Measurements from ENCODE around the gene DMC1.

Gene DMC1

GRCh38 chr22:38501797-38502672 lies 67.9 kb downstream of the DMC1 start:
- no peak overlapping the region for H3K9ac ChIP-seq (ENCODE audit: low read length)
- no peaks in the 10 kb centered on the region for H3K27me3 ChIP-seq (replicated peaks; ENCODE audit: insufficient read depth, low read length)
- peaks cover 9% of the 10 kb centered on the region; the same call in 1 of the 2 replicates for H3F3A ChIP-seq (ENCODE audit: insufficient read depth, low read length)
- H3K4me3 ChIP-seq (ENCODE audit: low read length), result no peak overlapping the region
- peaks cover 46% of the 10 kb centered on the region for H4K20me1 ChIP-seq (ENCODE audit: insufficient read depth, low read length)
- H3K4me1 ChIP-seq (ENCODE audit: low read length), result peaks cover 20% of the 10 kb centered on the region
- no peaks in the 10 kb centered on the region for H3K9me3 ChIP-seq (replicated peaks; ENCODE audit: insufficient read depth, low read length)
- H3K4me2 ChIP-seq (ENCODE audit: low read depth, low read length), result no peak overlapping the region
- H3K9me2 ChIP-seq (replicated peaks; ENCODE audit: insufficient read depth, low read length), result no peaks in the 10 kb centered on the region
- DNase-seq, result no peak
- no peak for TF ChIP-seq CTCF (IDR thresholded peaks at IDR 0.05; ENCODE audit: low read length)
- H3K36me3 ChIP-seq (replicated peaks; ENCODE audit: insufficient read depth, low read length), result peaks cover 22% of the 10 kb centered on the region
- peaks cover 91% of the 10 kb centered on the region for H3K79me2 ChIP-seq (ENCODE audit: low read length)
- no peak overlapping the region for H3K27ac ChIP-seq (ENCODE audit: low read length)
- no peak overlapping the region for H2AFZ ChIP-seq (ENCODE audit: low read length)

GRCh38 chr22:38497869-38498268 lies 72.1 kb downstream of the DMC1 start:
- Histone ChIP-seq H2AFZ (ENCODE audit: low read length) (no peak overlapping the region), H4K20me1 (ENCODE audit: insufficient read depth, low read length) (peaks cover 51% of the 10 kb centered on the region), H3K9me2 (replicated peaks; ENCODE audit: insufficient read depth, low read length) (no peaks in the 10 kb centered on the region), H3K4me2 (ENCODE audit: low read depth, low read length) (no peak overlapping the region), H3K9ac (ENCODE audit: low read length) (no peak overlapping the region), H3K4me1 (ENCODE audit: low read length) (peaks cover 17% of the 10 kb centered on the region; the same call in 1 of the 2 replicates), H3K79me2 (ENCODE audit: low read length) (peaks cover 98% of the 10 kb centered on the region), H3K27me3 (replicated peaks; ENCODE audit: insufficient read depth, low read length) (no peaks in the 10 kb centered on the region), H3K36me3 (replicated peaks; ENCODE audit: insufficient read depth, low read length) (peaks cover 56% of the 10 kb centered on the region), H3K27ac (ENCODE audit: low read length) (no peak overlapping the region), H3K9me3 (replicated peaks; ENCODE audit: insufficient read depth, low read length) (no peaks in the 10 kb centered on the region), H3K4me3 (ENCODE audit: low read length) (no peak overlapping the region), H3F3A (ENCODE audit: insufficient read depth, low read length) (peaks cover 21% of the 10 kb centered on the region; the same call in 1 of the 2 replicates)
- TF ChIP-seq EZH2phosphoT487 (IDR thresholded peaks at IDR 0.05; ENCODE audit: low read length) (no peak), CTCF (IDR thresholded peaks at IDR 0.05; ENCODE audit: low read length) (no peak), EZH2 (optimal IDR thresholded peaks at IDR 0.05; ENCODE audit: low read depth, low read length) (no peak)
- no peak for DNase-seq

- Histone ChIP-seq H3K9me2 (replicated peaks; ENCODE audit: insufficient read depth, low read length) (no peaks in the 10 kb centered on the region), H3F3A (ENCODE audit: insufficient read depth, low read length) (peaks cover 21% of the 10 kb centered on the region; the same call in 1 of the 2 replicates)
Observed at GRCh38 chr22:38494939-38495338, 75.0 kb downstream of the DMC1 start.

More at GRCh38 chr22:38494939-38495338, 75.0 kb downstream of the DMC1 start:
- H3K79me2 ChIP-seq (ENCODE audit: low read length), result peaks cover 94% of the 10 kb centered on the region
- H3K4me2 ChIP-seq (ENCODE audit: low read depth, low read length), result no peak overlapping the region
- no peak overlapping the region for H2AFZ ChIP-seq (ENCODE audit: low read length)
- no peaks in the 10 kb centered on the region for H3K9me3 ChIP-seq (replicated peaks; ENCODE audit: insufficient read depth, low read length)
- peaks cover 19% of the 10 kb centered on the region; the same call in 1 of the 2 replicates for H3K4me1 ChIP-seq (ENCODE audit: low read length)
- no peaks in the 10 kb centered on the region for H3K27me3 ChIP-seq (replicated peaks; ENCODE audit: insufficient read depth, low read length)
- no peak overlapping the region for H3K27ac ChIP-seq (ENCODE audit: low read length)
- no peak overlapping the region for H3K4me3 ChIP-seq (ENCODE audit: low read length)
- no peak for DNase-seq
- TF ChIP-seq CTCF (IDR thresholded peaks at IDR 0.05; ENCODE audit: low read length), result no peak
- no peak for TF ChIP-seq EZH2phosphoT487 (IDR thresholded peaks at IDR 0.05; ENCODE audit: low read length)
- no peak for TF ChIP-seq EZH2 (optimal IDR thresholded peaks at IDR 0.05; ENCODE audit: low read depth, low read length)
- H3K36me3 ChIP-seq (replicated peaks; ENCODE audit: insufficient read depth, low read length), result peaks cover 72% of the 10 kb centered on the region
- peaks cover 32% of the 10 kb centered on the region for H4K20me1 ChIP-seq (ENCODE audit: insufficient read depth, low read length)
- H3K9ac ChIP-seq (ENCODE audit: low read length), result no peak overlapping the region
